SU-DHL-6 (cell line): ENCODE results near the gene NCEH1.

Experiments used
- EZH2phosphoT487 ChIP-seq: fragments of 200-600 bp; sonication (generic), shearing (Covaris generic); conservative IDR thresholded peaks from 2 replicates; pipeline ENCODE4 v1.6.1; 2018; ENCODE audit warnings: mild to moderate bottlenecking, antibody characterized with exemption, low read length, moderate library complexity, mixed read lengths
- TF ChIP-seq, protein P1 (sequence below): fragments of 200-600 bp; sonication (generic); IDR thresholded peaks from one replicate; pipeline ENCODE4 v1.5.1; 2017; ENCODE audit warnings: antibody characterized with exemption, mild to moderate bottlenecking, low read length, moderate library complexity; ENCODE audit not compliant: insufficient read depth, poor library complexity, severe bottlenecking

DNA sequence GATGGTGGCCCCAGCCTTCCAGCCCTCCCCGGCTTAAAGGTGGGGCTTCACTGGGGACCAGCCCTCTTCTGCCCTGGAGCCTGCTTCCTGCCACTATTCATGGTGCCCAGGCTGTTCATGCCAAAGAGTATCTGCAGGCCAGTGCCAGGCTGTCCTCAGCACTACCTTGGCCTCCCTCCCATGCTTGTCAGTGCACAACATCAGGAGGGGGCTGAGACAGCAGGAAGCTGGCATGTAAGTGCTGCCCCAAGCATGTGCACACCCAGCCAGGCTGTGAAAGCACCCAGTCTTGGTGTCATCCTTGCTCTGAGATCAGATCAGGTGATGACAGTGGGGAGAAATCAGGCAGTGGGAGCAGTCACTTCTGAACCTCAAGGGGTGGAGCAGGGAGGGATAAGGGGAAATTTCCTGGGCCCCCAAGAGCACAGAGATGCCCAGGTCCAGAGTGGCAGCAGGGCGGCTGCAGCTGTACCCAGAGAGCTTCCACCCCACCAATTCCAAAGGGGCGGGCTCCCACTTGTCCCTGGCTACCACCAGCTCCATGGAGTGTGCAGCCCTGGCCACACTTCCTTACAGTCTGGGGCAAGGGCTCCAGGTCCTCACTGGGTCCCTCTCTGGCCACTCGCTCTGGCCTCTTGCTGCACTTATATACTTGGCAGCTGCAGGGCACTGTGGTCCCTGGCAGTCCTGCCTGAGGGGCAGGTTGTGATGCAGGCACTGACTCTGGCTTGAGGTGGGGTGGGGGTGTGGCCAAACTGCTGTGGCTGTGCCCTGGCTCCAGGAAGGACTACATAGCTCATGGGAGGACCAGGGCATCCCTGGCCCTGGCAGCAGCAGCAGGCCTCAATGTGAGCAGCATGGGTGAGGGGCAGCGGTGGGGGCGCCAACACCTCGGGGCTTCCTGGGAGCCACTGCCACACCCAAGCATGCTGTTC, 96.3 kb downstream of the NCEH1 start:
- TF ChIP-seq, protein P1, sequence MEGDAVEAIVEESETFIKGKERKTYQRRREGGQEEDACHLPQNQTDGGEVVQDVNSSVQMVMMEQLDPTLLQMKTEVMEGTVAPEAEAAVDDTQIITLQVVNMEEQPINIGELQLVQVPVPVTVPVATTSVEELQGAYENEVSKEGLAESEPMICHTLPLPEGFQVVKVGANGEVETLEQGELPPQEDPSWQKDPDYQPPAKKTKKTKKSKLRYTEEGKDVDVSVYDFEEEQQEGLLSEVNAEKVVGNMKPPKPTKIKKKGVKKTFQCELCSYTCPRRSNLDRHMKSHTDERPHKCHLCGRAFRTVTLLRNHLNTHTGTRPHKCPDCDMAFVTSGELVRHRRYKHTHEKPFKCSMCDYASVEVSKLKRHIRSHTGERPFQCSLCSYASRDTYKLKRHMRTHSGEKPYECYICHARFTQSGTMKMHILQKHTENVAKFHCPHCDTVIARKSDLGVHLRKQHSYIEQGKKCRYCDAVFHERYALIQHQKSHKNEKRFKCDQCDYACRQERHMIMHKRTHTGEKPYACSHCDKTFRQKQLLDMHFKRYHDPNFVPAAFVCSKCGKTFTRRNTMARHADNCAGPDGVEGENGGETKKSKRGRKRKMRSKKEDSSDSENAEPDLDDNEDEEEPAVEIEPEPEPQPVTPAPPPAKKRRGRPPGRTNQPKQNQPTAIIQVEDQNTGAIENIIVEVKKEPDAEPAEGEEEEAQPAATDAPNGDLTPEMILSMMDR, result no peak
- no peak for TF ChIP-seq EZH2phosphoT487
